HT-29 (cell line): Measurements from ENCODE around the gene SIRPD. TPM values are rescaled to one million over a fixed set of nuclear protein-coding genes. Genes with fewer than 3 reads are reported as not detected.
"Not testable (repeated sequence)": the region's sequence is repeated elsewhere in the genome, so short reads cannot be mapped to it uniquely, and the experiment has no call there.

Source experiments
- DNase-seq: peaks from one replicate; pipeline ENCODE4 v3.0.0-alpha.2; 2015; ENCODE audit warnings: low spot score
- total RNA-seq: library from RNA; depleted of rRNA; stranded (reverse); fragments of >200 nt; shearing (Covaris generic); gene quantifications from 2 replicates; pipeline ENCODE4 v1.2.3, GENCODE V29; 2014; rRNA removed

The SIRPD gene
- not detected in 2 replicates for total RNA-seq

GRCh38 chr20:1557605-1558004 is at the start of gene SIRPD:
Gene SIRPD, minus strand, starts transcription at chr20:1557705. Its CDS starts 52 bp downstream, at chr20:1557653.
- no peak for DNase-seq

- no peak for DNase-seq
These were observed 43.2 kb upstream of the SIRPD start for GRCh38 chr20:1600736-1601135.

GRCh38 chr20:1595333-1595732 is 37.8 kb upstream of the SIRPD start:
- no peak for DNase-seq

- DNase-seq, result peak; percentile 53
These were observed 31.3 kb upstream of the SIRPD start for GRCh38 chr20:1588533-1589460.

- no peak for DNase-seq
These were observed 30.5 kb upstream of the SIRPD start for GRCh38 chr20:1587781-1588532.

GRCh38 chr20:1579488-1579887 is 22.0 kb upstream of the SIRPD start:
- no peak for DNase-seq

- no peak for DNase-seq
These were observed 20.4 kb upstream of the SIRPD start for GRCh38 chr20:1577906-1578305.

- not testable (repeated sequence) for DNase-seq
These were observed 19.8 kb upstream of the SIRPD start for GRCh38 chr20:1577313-1577712.

GRCh38 chr20:1576641-1577040 is 19.1 kb upstream of the SIRPD start:
- no peak for DNase-seq

GRCh38 chr20:1576003-1576402 is 18.5 kb upstream of the SIRPD start:
- DNase-seq, result not testable (repeated sequence)

- DNase-seq, result not testable (repeated sequence)
These were observed 14.1 kb upstream of the SIRPD start for GRCh38 chr20:1571583-1571982.

GRCh38 chr20:1569415-1569881 is 11.9 kb upstream of the SIRPD start:
- DNase-seq, result no peak

GRCh38 chr20:1568163-1568490 is 10.6 kb upstream of the SIRPD start:
- no peak for DNase-seq

GRCh38 chr20:1567392-1568162 is 10.1 kb upstream of the SIRPD start:
- no peak for DNase-seq

- DNase-seq, result no peak
These were observed 9.2 kb upstream of the SIRPD start for GRCh38 chr20:1566701-1567100.

GRCh38 chr20:1565461-1565860 is 8.0 kb upstream of the SIRPD start:
- DNase-seq, result no peak

GRCh38 chr20:1563598-1563997 is 6.1 kb upstream of the SIRPD start:
- no peak for DNase-seq

- DNase-seq, result no peak
These were observed 5.1 kb upstream of the SIRPD start for GRCh38 chr20:1562622-1563021.

GRCh38 chr20:1561350-1561749 is 3.8 kb upstream of the SIRPD start:
- DNase-seq, result no peak

- peak; percentile 8 for DNase-seq
These were observed 1.6 kb downstream of the SIRPD start for GRCh38 chr20:1555952-1556351.

GRCh38 chr20:1539816-1540419 is 17.6 kb downstream of the SIRPD start:
- DNase-seq, result no peak
